Measurements from ENCODE around the gene PARVA. TPM values are rescaled to one million over a fixed set of nuclear protein-coding genes. Genes with fewer than 3 reads are reported as not detected.

PARVA gene
- total and polyA plus RNA-seq, 2 experiments from 2014 or later, result 37.4 to 46.2 TPM

DNA sequence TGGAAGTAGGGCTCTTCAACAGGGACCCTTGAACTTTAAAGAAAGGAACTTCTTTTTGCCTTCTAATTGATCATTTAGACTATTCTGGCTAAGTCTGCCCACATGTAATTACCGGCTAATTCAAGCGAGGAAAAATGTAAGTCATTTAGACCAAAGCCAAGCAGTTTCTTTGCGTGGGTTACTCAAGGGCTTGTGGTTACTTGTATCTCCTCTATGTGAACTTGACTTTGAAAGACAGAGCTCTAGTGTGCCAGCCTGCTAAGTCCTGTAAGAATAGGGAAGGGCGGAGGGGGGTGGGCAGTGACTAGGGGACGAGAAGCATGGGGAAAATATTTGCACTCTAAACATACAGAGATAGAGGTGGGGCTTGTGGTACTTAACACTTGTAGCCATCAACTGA lies 151.7 kb downstream of the PARVA start:
- Histone ChIP-seq H3K36me3 (replicated peaks; ENCODE audit: insufficient read depth, low read depth) (no peaks in the 10 kb centered on the region), H3K9me2 (replicated peaks; ENCODE audit: insufficient read depth) (no peaks in the 10 kb centered on the region), H3K27ac (no peak overlapping the region), H3K9me3 (ENCODE audit: low read depth) (no peaks in the 10 kb centered on the region), H3K27me3 (no peaks in the 10 kb centered on the region), H2AFZ (no peak overlapping the region), H3K4me2 (no peak overlapping the region), H3K4me1 (ENCODE audit: insufficient read depth) (no peaks in the 10 kb centered on the region), H4K20me1 (ENCODE audit: insufficient read depth, poor library complexity, severe bottlenecking) (no peaks in the 10 kb centered on the region), H3K4me3 (no peak overlapping the region), H3K79me2 (no peaks in the 10 kb centered on the region)
- 78% methylated on average over 5 of the region's 5 CpGs for WGBS (ENCODE audit: low lambda C conversion rate, missing lambda C conversion rate)
- no peak for DNase-seq (ENCODE audit: low spot score)
- TF ChIP-seq EZH2phosphoT487 (IDR thresholded peaks at IDR 0.05; ENCODE audit: low read depth, severe bottlenecking, unreplicated experiment) (no peak), EZH2 (IDR thresholded peaks at IDR 0.05; ENCODE audit: borderline replicate concordance) (no peak)
- TF ChIP-seq, protein P1, sequence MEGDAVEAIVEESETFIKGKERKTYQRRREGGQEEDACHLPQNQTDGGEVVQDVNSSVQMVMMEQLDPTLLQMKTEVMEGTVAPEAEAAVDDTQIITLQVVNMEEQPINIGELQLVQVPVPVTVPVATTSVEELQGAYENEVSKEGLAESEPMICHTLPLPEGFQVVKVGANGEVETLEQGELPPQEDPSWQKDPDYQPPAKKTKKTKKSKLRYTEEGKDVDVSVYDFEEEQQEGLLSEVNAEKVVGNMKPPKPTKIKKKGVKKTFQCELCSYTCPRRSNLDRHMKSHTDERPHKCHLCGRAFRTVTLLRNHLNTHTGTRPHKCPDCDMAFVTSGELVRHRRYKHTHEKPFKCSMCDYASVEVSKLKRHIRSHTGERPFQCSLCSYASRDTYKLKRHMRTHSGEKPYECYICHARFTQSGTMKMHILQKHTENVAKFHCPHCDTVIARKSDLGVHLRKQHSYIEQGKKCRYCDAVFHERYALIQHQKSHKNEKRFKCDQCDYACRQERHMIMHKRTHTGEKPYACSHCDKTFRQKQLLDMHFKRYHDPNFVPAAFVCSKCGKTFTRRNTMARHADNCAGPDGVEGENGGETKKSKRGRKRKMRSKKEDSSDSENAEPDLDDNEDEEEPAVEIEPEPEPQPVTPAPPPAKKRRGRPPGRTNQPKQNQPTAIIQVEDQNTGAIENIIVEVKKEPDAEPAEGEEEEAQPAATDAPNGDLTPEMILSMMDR (IDR thresholded peaks at IDR 0.05; ENCODE audit: poor library complexity), result no peak

DNA sequence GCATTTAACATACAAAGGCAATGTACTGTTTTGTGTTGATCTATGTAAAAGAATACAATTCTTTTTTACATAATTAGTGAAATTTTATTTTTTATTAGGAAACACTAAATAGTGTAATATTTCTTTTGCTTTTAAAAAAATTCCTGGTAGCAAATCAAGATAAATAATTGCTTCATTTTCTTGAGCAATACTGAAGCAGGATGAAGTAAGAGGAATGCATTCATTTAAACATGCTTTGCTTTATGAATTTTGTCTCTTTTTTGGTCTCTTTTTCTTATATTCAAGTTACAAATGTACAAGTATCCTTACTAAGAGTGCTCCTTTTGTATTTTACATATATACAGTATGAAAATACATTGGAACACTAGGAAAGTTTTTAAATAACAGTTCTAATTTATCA lies 152.4 kb downstream of the PARVA start:
- no peaks in the 10 kb centered on the region for H3K79me2 ChIP-seq
- no peaks in the 10 kb centered on the region for H3K36me3 ChIP-seq (replicated peaks; ENCODE audit: insufficient read depth, low read depth)
- H3K4me3 ChIP-seq, result no peak overlapping the region
- H3K27ac ChIP-seq, result no peak overlapping the region
- no peak for DNase-seq (ENCODE audit: low spot score)
- H3K4me2 ChIP-seq, result no peak overlapping the region
- no peak overlapping the region for H2AFZ ChIP-seq
- H4K20me1 ChIP-seq (ENCODE audit: insufficient read depth, poor library complexity, severe bottlenecking), result no peaks in the 10 kb centered on the region
- TF ChIP-seq EZH2 (IDR thresholded peaks at IDR 0.05; ENCODE audit: borderline replicate concordance), result no peak
- no peaks in the 10 kb centered on the region for H3K9me2 ChIP-seq (replicated peaks; ENCODE audit: insufficient read depth)
- H3K4me1 ChIP-seq (ENCODE audit: insufficient read depth), result no peaks in the 10 kb centered on the region
- no peaks in the 10 kb centered on the region for H3K9me3 ChIP-seq (ENCODE audit: low read depth)
- H3K27me3 ChIP-seq, result no peaks in the 10 kb centered on the region

DNA sequence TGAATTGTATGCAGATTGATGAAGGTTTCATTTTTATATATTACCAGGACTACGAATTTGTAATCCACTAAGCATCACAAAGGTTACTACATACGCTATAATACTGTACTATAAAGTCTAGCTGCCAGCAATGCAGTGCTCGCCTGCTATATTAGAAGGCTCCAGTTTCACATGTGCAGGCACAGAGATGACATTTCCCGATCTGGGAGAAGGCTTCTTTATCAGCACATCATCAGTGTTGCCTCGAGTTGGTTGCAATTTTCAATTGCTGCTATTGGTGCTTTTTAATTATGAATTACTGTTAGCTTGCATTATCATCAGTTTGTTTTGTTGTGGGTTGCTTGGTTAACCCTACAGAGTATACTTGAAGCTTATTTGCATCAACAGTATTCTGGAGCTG lies 153.6 kb downstream of the PARVA start:
- no peak for DNase-seq (ENCODE audit: low spot score)
- TF ChIP-seq, protein P1 (IDR thresholded peaks at IDR 0.05; ENCODE audit: poor library complexity), result no peak
- TF ChIP-seq EZH2 (IDR thresholded peaks at IDR 0.05; ENCODE audit: borderline replicate concordance), result no peak
- TF ChIP-seq EZH2phosphoT487 (IDR thresholded peaks at IDR 0.05; ENCODE audit: low read depth, severe bottlenecking, unreplicated experiment), result no peak
- Histone ChIP-seq H3K27me3 (no peaks in the 10 kb centered on the region), H3K27ac (no peak overlapping the region), H2AFZ (no peak overlapping the region), H3K36me3 (replicated peaks; ENCODE audit: insufficient read depth, low read depth) (no peaks in the 10 kb centered on the region), H3K4me3 (no peak overlapping the region), H3K4me1 (ENCODE audit: insufficient read depth) (no peaks in the 10 kb centered on the region), H3K79me2 (no peaks in the 10 kb centered on the region), H4K20me1 (ENCODE audit: insufficient read depth, poor library complexity, severe bottlenecking) (no peaks in the 10 kb centered on the region), H3K9me2 (replicated peaks; ENCODE audit: insufficient read depth) (no peaks in the 10 kb centered on the region), H3K9me3 (ENCODE audit: low read depth) (no peaks in the 10 kb centered on the region), H3K4me2 (no peak overlapping the region)
- WGBS (ENCODE audit: low lambda C conversion rate, missing lambda C conversion rate), result 74% methylated on average over 5 of the region's 5 CpGs

DNA sequence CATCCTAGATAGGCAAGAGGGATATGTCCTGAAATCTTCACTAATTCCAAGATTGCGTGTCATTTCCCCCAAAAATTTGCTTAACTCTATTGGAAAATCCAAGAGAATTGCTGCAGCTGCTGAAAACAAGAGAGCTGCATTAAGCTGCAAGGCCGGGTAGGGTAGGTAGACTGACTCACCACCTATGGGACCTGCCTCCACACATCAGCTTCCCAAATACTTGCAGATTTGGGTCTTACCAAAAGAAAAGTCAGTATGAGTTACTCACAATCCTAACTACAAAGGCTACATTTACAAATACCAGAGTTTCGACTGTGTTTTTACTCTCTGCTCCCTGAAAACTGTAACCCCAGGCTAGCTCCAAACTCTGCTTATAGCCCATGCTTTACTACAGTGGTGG lies 154.3 kb downstream of the PARVA start:
- no peak overlapping the region for H2AFZ ChIP-seq
- no peaks in the 10 kb centered on the region for H3K9me3 ChIP-seq (ENCODE audit: low read depth)
- no peak for DNase-seq (ENCODE audit: low spot score)
- no peaks in the 10 kb centered on the region for H3K79me2 ChIP-seq
- WGBS (ENCODE audit: low lambda C conversion rate, missing lambda C conversion rate), result 96% methylated on average over 3 of the region's 3 CpGs
- no peaks in the 10 kb centered on the region for H3K9me2 ChIP-seq (replicated peaks; ENCODE audit: insufficient read depth)
- H3K4me2 ChIP-seq, result no peak overlapping the region
- no peaks in the 10 kb centered on the region for H3K36me3 ChIP-seq (replicated peaks; ENCODE audit: insufficient read depth, low read depth)
- TF ChIP-seq, protein P1 (IDR thresholded peaks at IDR 0.05; ENCODE audit: poor library complexity), result no peak
- TF ChIP-seq EZH2 (IDR thresholded peaks at IDR 0.05; ENCODE audit: borderline replicate concordance), result no peak
- TF ChIP-seq EZH2phosphoT487 (IDR thresholded peaks at IDR 0.05; ENCODE audit: low read depth, severe bottlenecking, unreplicated experiment), result no peak
- H3K4me1 ChIP-seq (ENCODE audit: insufficient read depth), result no peaks in the 10 kb centered on the region
- H3K4me3 ChIP-seq, result no peak overlapping the region
- no peaks in the 10 kb centered on the region for H4K20me1 ChIP-seq (ENCODE audit: insufficient read depth, poor library complexity, severe bottlenecking)
- H3K27me3 ChIP-seq, result no peaks in the 10 kb centered on the region
- no peak overlapping the region for H3K27ac ChIP-seq
